GM18498 (cell line): ENCODE results near the gene COL16A1.

Experiments used
- ATAC-seq: cut with Tn5 transposase; IDR thresholded peaks from one replicate; pipeline ENCODE4 v1.9.1; 2021; ENCODE audit warnings: mild to moderate bottlenecking, moderate library complexity; ENCODE audit not compliant: unreplicated experiment

The COL16A1 gene

GRCh38 chr1:31689854-31690253 is 14.0 kb downstream of the COL16A1 start:
- ATAC-seq = no peak

- ATAC-seq = no peak
These were observed 14.4 kb downstream of the COL16A1 start for GRCh38 chr1:31689379-31689778.

GRCh38 chr1:31688233-31688918 is 15.4 kb downstream of the COL16A1 start:
- no peak for ATAC-seq

- ATAC-seq = no peak
These were observed 16.2 kb downstream of the COL16A1 start for GRCh38 chr1:31687601-31688000.

DNA sequence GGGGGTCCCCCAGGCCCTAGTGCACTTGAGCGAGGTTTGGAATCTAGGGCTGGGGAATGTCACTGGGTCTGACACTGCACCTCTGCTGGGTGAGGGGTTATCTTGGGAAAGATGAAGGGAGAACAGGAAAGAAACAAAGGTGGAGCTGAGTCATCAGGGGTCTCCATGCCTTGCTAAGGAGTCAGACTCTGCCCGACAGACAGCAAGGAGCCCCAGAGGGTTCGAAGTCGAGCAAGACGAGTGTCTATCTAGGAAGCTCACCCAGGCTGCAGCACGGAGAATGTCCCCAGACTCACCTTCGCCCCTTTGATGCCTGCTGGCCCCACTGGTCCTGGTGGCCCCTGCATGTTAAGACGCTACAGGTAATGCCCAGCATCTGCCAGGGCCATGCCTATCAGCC is 18.0 kb downstream of the COL16A1 start:
- ATAC-seq = no peak

DNA sequence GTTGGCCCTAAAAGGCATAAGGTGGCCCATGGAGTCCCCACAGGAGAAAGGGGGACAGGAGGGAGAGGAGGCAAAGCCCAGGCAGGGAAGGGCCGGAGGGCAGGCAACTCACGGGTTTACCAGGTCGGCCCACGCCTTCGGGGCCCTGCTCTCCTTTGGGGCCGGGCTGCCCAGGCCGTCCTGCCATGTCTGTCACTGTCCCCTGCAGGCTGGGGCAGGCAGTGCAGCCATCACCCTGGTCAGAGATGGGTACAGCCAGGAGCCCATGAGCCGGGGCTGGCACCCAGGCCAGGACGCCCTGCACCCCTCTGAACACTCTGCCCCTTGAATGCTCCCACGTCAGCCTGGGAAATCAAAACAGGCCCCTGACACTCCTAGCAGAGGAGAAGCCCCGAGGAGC is 19.8 kb downstream of the COL16A1 start:
- no peak for ATAC-seq

- ATAC-seq = no peak
These were observed 22.4 kb downstream of the COL16A1 start for GRCh38 chr1:31681415-31681814.

GRCh38 chr1:31679676-31680230 is 24.1 kb downstream of the COL16A1 start:
- no peak for ATAC-seq

DNA sequence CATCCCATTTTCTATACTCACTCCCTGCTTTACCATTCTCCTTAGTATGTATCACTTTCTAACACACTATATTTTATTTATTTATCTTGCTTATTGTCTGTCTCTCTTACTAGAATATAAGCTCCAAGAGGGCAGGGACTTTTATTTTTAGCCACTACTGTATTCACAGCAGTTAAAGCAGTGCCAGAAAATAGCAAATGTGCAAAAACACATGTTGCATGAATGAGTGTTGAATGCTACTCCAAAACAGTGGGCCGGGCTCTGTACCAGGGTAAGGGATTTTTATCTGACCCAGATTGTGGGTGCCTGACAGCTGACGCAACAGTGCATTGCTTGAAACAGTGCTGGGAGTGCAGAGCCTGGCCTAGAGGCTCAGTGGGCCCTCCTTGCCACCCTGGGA is 24.7 kb downstream of the COL16A1 start:
- no peak for ATAC-seq

- ATAC-seq = no peak
These were observed 25.1 kb downstream of the COL16A1 start for GRCh38 chr1:31678681-31679080.

GRCh38 chr1:31677949-31678348 is 25.9 kb downstream of the COL16A1 start:
- ATAC-seq = no peak

DNA sequence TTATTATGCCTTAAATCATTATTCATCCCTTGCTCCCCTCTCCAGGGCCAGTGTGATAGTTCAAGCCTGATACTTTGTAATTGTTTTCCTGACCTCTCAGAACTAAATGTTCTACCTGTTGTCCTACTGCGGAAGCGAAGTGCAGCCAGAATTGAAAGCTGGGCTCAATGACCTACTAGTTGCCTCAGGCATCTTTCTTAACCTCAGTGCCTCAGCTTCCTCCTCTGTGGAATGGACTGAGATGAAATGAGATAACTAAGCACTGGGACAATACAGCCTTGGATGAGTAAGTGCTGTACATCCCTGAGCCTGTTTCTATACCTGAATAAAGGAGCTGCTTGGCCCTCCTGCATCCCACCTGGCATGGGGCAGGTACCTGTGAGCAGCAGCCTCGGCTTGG is 26.4 kb downstream of the COL16A1 start:
- no peak for ATAC-seq

- ATAC-seq = no peak
These were observed 28.1 kb downstream of the COL16A1 start for GRCh38 chr1:31675756-31676155.

- ATAC-seq = no peak
These were observed 28.7 kb downstream of the COL16A1 start for GRCh38 chr1:31675161-31675560.

DNA sequence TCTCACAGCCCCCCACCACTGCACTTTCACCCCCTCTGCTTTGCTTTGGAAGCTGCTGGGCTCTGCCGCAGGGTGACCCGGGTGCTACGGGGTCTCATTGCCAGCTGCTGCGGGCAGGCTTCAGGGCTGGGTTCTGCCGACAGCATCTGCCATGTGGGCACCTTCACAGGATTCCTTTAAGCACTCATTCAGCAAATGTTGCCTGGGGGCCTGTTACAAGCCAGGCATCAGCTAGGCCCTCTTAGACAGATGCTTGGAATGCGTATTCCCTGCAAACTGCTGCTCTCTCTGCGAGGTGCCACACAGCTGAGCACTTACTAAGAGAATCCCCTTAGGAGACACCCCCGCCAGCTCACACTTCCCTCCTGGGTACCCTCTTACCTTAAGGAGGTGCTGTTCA is 29.2 kb downstream of the COL16A1 start:
- ATAC-seq = no peak

- ATAC-seq = no peak
These were observed 30.4 kb downstream of the COL16A1 start for GRCh38 chr1:31673433-31673832.

DNA sequence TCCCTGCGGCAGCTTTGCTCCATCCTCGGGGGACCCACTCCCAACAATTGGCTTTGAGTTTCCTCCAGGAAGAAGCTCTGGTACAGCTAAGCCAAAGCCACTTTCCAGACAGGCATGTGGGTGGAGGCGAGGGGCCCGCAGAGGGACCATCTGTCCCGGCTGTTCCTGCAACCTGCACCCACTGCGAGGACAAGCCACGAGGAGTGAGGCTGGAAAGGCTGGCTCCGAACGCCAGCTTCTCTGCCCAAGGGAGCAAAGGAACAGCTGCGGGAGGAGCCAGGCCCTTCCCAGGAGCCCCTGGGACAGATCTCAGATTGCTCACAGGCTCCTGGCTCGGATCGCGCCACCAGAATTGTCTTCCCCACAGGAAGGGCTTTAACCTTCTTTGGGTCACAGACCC is 30.8 kb downstream of the COL16A1 start:
- no peak for ATAC-seq

DNA sequence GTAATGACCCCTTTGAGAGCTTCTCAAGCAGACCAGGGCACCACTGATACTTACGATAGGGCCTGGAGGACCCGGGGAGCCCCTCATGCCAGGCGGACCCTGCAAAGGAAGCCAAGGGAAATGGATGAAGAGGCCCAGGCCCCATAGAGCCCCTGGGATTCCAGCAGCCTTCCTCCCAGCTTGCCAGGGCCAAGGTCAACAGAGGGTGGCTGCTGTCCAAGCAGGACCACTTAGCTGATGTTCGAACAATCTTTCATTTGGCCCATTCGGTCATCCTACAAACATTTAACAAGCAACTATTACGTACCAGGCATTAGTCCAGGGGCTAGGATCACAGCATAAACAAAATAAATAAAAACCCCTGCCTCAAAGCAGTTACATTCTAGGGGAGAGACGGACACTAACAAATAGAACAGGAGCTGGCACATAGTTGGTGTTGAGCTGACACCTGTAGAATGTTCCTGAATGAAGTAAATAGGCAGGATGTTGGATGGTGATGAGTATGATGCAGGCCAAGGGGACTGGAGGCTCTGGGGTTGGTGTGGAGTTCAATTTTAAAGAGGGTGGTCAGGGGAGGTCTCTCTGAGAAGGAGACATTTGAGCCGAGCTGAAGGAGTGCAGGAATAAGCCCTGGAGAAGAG is 32.1 kb downstream of the COL16A1 start:
- no peak for ATAC-seq

GRCh38 chr1:31671147-31671546 is 32.7 kb downstream of the COL16A1 start:
- ATAC-seq = no peak

DNA sequence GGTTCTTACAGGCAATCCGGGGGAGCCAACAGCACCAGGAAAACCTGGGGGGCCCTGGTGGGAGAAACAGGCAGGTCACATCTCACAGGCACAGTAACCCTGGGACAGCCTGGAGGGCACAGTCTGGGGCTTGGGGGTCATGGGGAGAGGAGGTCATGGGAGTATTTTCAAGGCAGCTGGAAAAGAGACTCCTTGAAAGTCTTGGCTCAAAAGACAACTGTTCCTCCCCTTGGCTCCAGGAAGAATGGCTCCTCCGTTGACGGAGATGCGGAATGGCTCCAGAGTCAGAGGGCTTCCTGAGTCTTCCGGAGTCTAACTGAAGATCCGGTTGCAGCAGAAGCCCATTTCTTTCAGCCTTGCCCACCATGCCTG is 33.2 kb downstream of the COL16A1 start:
- no peak for ATAC-seq

DNA sequence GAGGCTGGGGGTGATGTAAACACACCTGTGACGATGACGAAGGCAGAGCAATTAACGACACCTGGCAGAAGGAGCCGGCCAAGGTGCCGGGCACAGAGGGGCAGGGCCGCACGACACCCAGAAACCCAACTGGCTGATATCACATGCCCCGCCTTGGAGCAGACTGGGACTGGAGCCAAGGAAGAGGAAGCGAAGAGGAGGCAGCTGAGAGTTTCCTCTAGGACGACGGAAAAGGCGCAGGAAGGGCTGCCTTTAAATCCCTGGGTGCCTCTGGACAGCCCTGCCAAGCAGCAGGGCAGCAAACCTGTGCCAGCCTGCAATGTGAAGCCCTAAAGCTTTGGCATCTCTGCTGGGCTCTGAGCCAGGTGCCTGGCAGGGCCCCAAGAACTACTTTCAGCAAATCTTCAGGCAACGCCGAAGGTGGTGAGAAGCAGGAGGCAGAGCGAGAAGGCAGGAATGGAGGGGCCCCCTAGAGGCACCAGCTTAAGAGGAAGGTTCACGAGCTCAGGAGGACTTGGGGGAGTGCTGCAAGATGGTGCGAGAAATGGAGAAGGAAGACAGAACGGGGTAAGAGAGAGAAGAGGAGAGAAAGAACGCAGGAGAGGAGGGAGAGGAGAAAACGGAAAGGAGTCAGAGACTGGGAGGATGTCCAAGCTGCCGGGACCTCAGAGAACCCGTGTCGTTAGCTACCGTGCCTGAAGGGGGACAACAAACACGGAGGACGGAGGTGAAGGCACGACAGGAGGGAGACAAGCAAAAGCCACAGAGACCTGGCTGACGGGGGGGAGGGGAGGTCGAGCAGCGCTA is 33.8 kb downstream of the COL16A1 start:
- ATAC-seq = no peak

- ATAC-seq = no peak
These were observed 34.4 kb downstream of the COL16A1 start for GRCh38 chr1:31669433-31669785.
